KG1 (cell line): Measurements from ENCODE around the gene C2.

Experiments
- DNase-seq: peaks from one replicate; lab custom pipeline; 2025; lab: John Stamatoyannopoulos, UW

C2 gene

GRCh38 chr6:31927242-31927862 lies at the start of gene C2:
C2 (plus strand) TSS chr6:31927717; CDS start chr6:31927753, 36 bp downstream.
- no peak for DNase-seq

GRCh38 chr6:31878222-31878621 lies 49.3 kb upstream of the C2 start:
- no peak for DNase-seq

GRCh38 chr6:31878726-31879125 lies 48.8 kb upstream of the C2 start, which contains the start of gene SLC44A4:
SLC44A4 (minus strand) TSS chr6:31878997; CDS start chr6:31878980, 17 bp downstream.
- no peak for DNase-seq

GRCh38 chr6:31879143-31879542 lies 48.4 kb upstream of the C2 start:
- no peak for DNase-seq

GRCh38 chr6:31879901-31880300 lies 47.6 kb upstream of the C2 start:
- no peak for DNase-seq

GRCh38 chr6:31880616-31881015 lies 46.9 kb upstream of the C2 start:
- no peak for DNase-seq

- DNase-seq, result no peak
Measured at GRCh38 chr6:31881136-31881859, 46.2 kb upstream of the C2 start.

- DNase-seq, result no peak
Measured at GRCh38 chr6:31882344-31882743, 45.2 kb upstream of the C2 start.

GRCh38 chr6:31883676-31884075 lies 43.8 kb upstream of the C2 start:
- no peak for DNase-seq

- DNase-seq, result no peak
Measured at GRCh38 chr6:31884528-31885035, 42.9 kb upstream of the C2 start.

- no peak for DNase-seq
Measured at GRCh38 chr6:31886541-31886991, 41.0 kb upstream of the C2 start.

GRCh38 chr6:31887173-31888007 lies 40.1 kb upstream of the C2 start:
- no peak for DNase-seq

GRCh38 chr6:31888276-31889258 lies 39.0 kb upstream of the C2 start:
- no peak for DNase-seq

- no peak for DNase-seq
Measured at GRCh38 chr6:31889331-31889972, 38.1 kb upstream of the C2 start.

- no peak for DNase-seq
Measured at GRCh38 chr6:31892821-31893220, 34.7 kb upstream of the C2 start.

- no peak for DNase-seq
Measured at GRCh38 chr6:31896493-31896855, 31.0 kb upstream of the C2 start.

- DNase-seq, result no peak
Measured at GRCh38 chr6:31896856-31897611, 30.5 kb upstream of the C2 start.

GRCh38 chr6:31897612-31898382 lies 29.7 kb upstream of the C2 start, which contains the start of gene EHMT2:
EHMT2 (minus strand) TSS chr6:31897698; CDS start chr6:31897677, 21 bp downstream.
- peak; percentile 65 for DNase-seq

GRCh38 chr6:31898383-31899011 lies 29.0 kb upstream of the C2 start:
- DNase-seq, result no peak
